ENCODE measurements around the gene HSPA12B. TPM values are rescaled to one million over a fixed set of nuclear protein-coding genes. Genes with fewer than 3 reads are reported as not detected.

Gene HSPA12B
- total and polyA plus RNA-seq, 9 of the 15 experiments (the other 6 are each of a cell fraction or from before 2014, with no cell fraction given), result 0.03 to 0.07 TPM; not detected in 7

- no peak overlapping the region for H3K4me2 ChIP-seq (ENCODE audit: insufficient read depth, low read length)
- no peaks in the 10 kb centered on the region for H3K79me2 ChIP-seq (ENCODE audit: control insufficient read depth, insufficient read depth, low read length)
- H3K36me3 ChIP-seq (ENCODE audit: control insufficient read depth, insufficient read depth, low read length), result no peaks in the 10 kb centered on the region
- no peak overlapping the region for H3K9ac ChIP-seq (ENCODE audit: insufficient read depth in 1 of 2, low read depth in 2 of 2, low read length in 2 of 2)
- H3K27me3 ChIP-seq (ENCODE audit: control insufficient read depth in 2 of 2, insufficient read depth in 2 of 2, low read length in 2 of 2), result peaks cover 9 to 12% of the 10 kb centered on the region in 2 experiments; a peak in 3 of 5 replicates
- in situ Hi-C loops (cut with MboI), result no loop called here
- ATAC-seq, result no peak
- DNase-seq (ENCODE audit: extremely low read depth in 1 of 4, low spot score in 3 of 4), result no peak
- FAIRE-seq, result no peak
- intact Hi-C loops (cut with micrococcal nuclease), result no loop called here
- H4K20me1 ChIP-seq (replicated peaks; ENCODE audit: control insufficient read depth, insufficient read depth, low read length), result no peaks in the 10 kb centered on the region
- CTCF ChIA-PET (ENCODE audit: low intra/inter-chr PET ratio), result no interaction called here
- 13% methylated on average over 5 of the region's 8 CpGs for WGBS (ENCODE audit: insufficient coverage, low coverage, missing lambda C conversion rate)
- POLR2A ChIA-PET, result no interaction called here
- BruUV-seq (replicated peaks), result no TSS peak
- no peak overlapping the region for H3K4me3 ChIP-seq
- H3K9me1 ChIP-seq (ENCODE audit: control insufficient read depth, insufficient read depth, low read length), result no peaks in the 10 kb centered on the region
- H3K9me3 ChIP-seq (replicated peaks; ENCODE audit: control insufficient read depth, insufficient read depth, low read depth, low read length), result no peaks in the 10 kb centered on the region
- H3K27ac ChIP-seq (ENCODE audit: extremely low read depth, low read depth, low read length), result no peak overlapping the region
- H2AFZ ChIP-seq (ENCODE audit: low read depth, low read length), result no peak overlapping the region
- peaks cover 0 to 8% of the 10 kb centered on the region in 2 experiments; a peak in 3 of 5 replicates for H3K4me1 ChIP-seq (replicated peaks in 1 of 2; ENCODE audit: control insufficient read depth in 2 of 2, insufficient read depth in 2 of 2, low read length in 2 of 2)
- TF ChIP-seq HOXB6 (CRISPR knock-in tag; IDR thresholded peaks at IDR 0.05; ENCODE audit: borderline replicate concordance) (no peak), SAFB (IDR thresholded peaks at IDR 0.05; ENCODE audit: borderline replicate concordance, low read depth, low read length) (no peak), PHF8 (IDR thresholded peaks at IDR 0.05; ENCODE audit: borderline replicate concordance, low read length) (no peak), AFF1 (IDR thresholded peaks at IDR 0.05; ENCODE audit: low read depth in 1 of 2, partially characterized antibody in 2 of 2) (peak in 1 of 2 experiments; percentile 72), SRSF3 (IDR thresholded peaks at IDR 0.05; ENCODE audit: insufficient read depth, low read length) (no peak), PTBP1 (IDR thresholded peaks at IDR 0.05; ENCODE audit: low read depth, low read length) (no peak)
- TF ChIP-seq, protein P1, sequence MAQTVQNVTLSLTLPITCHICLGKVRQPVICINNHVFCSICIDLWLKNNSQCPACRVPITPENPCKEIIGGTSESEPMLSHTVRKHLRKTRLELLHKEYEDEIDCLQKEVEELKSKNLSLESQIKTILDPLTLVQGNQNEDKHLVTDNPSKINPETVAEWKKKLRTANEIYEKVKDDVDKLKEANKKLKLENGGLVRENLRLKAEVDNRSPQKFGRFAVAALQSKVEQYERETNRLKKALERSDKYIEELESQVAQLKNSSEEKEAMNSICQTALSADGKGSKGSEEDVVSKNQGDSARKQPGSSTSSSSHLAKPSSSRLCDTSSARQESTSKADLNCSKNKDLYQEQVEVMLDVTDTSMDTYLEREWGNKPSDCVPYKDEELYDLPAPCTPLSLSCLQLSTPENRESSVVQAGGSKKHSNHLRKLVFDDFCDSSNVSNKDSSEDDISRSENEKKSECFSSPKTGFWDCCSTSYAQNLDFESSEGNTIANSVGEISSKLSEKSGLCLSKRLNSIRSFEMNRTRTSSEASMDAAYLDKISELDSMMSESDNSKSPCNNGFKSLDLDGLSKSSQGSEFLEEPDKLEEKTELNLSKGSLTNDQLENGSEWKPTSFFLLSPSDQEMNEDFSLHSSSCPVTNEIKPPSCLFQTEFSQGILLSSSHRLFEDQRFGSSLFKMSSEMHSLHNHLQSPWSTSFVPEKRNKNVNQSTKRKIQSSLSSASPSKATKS (CRISPR knock-in tag; IDR thresholded peaks at IDR 0.05), result no peak
Observed at GRCh38 chr20:3723284-3723683, 9.2 kb upstream of the HSPA12B start.

Data from K562 (cell line).